ENCODE results near the gene PXDN. TPM values are rescaled to one million over a fixed set of nuclear protein-coding genes. Genes with fewer than 3 reads are reported as not detected.

PXDN gene
- total RNA-seq, 1 donor from 2014 or later, result 36.3 TPM

DNA sequence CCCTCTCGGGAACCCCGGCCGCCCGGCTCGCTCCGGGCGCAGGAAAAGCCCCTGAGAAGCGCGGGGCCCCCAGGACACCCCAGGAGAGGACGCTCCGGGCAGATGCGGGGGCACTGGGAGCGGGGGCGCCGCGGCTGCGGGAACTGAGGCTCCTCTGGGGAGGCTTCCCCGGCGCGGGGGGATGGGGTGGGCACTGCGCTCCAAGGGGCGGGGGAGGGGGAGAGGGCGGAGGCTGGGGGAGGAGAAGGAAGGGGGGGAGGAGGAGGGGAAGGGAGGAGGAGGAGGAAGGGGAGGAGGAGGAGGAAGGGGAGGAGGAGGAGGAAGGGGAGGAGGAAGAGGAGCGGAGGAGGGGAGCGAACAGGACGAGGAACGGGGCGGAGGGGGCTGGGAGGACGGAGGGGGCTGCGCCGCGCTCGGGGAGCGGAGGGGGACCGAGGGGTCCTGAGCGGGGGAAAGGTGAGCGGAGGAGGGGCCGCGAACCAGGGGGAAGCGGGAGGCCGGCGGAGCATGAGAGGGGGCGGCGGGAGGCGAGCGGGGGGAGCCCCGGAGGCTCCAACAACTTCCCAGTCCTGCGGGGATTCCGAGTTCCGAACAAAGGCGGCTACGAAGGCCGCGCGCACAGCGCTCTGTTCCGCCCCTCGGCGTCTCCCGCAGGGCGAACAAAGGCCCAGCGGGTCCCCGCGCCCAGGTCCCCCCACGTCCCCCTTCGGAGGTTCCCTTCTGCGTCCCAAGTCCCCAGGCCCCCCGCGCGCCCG is 742 bp downstream of the PXDN start:
- ATAC-seq (peak; percentile 16 to 53), DNase-seq (peak; percentile 44)
- intact Hi-C loops (cut with DNase I), result no loop called here
- Histone ChIP-seq H3K27me3 (ENCODE audit: low read depth) (peaks cover 22% of the 10 kb centered on the region), H3K4me3 (peak overlapping the region; percentile 68), H3K36me3 (no peaks in the 10 kb centered on the region), H3K4me1 (peaks cover 29% of the 10 kb centered on the region), H3K27ac (peak overlapping the region; percentile 83), H3K9me3 (no peaks in the 10 kb centered on the region)
- TF ChIP-seq, protein P1, sequence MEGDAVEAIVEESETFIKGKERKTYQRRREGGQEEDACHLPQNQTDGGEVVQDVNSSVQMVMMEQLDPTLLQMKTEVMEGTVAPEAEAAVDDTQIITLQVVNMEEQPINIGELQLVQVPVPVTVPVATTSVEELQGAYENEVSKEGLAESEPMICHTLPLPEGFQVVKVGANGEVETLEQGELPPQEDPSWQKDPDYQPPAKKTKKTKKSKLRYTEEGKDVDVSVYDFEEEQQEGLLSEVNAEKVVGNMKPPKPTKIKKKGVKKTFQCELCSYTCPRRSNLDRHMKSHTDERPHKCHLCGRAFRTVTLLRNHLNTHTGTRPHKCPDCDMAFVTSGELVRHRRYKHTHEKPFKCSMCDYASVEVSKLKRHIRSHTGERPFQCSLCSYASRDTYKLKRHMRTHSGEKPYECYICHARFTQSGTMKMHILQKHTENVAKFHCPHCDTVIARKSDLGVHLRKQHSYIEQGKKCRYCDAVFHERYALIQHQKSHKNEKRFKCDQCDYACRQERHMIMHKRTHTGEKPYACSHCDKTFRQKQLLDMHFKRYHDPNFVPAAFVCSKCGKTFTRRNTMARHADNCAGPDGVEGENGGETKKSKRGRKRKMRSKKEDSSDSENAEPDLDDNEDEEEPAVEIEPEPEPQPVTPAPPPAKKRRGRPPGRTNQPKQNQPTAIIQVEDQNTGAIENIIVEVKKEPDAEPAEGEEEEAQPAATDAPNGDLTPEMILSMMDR (IDR thresholded peaks at IDR 0.05), result no peak

DNA sequence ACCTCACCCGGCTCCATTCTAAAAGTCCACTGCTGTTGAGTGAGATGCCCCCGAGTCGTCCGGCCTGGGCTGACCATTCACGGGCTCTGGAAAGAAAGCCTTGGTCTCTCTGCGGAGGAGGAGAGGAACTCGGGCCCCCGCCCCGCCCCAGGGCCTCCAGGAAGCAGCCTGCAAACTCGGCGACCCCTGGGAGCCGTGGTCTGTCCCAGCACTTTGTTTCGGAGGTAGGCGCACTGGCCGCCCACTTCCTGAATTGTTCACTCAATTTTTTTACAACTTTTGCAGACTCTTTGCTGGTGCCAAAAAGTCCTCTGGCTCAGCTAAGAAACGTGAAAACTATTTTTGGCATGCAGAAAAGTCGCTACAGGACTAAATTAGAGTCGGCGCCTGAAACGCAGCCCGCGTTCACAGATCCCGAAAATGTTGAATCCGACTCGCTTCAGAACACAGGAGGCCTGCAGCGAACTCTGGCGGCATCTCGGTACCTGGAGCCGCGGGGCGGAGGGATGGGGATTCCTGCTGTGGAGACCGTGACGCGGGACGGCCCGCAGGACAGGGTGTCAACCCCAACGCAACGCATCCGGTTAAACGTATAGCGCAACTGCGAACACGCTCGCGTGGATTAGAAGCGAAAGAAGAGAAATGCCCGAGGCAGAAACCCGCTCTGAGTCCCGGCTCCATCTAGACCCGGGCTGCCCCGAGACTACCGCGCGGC is 1.5 kb downstream of the PXDN start:
- Histone ChIP-seq H3K9me3 (no peaks in the 10 kb centered on the region), H3K4me1 (peaks cover 29% of the 10 kb centered on the region), H3K27me3 (ENCODE audit: low read depth) (peaks cover 22% of the 10 kb centered on the region), H3K27ac (peak overlapping the region; percentile 83), H3K36me3 (no peaks in the 10 kb centered on the region), H3K4me3 (peak overlapping the region; percentile 68)
- TF ChIP-seq, protein P1 (IDR thresholded peaks at IDR 0.05), result peak; percentile 61
- DNase-seq, result peak; percentile 76
- ATAC-seq, result peak; percentile 71 to 86
- intact Hi-C loops (cut with DNase I), result no loop called here

DNA sequence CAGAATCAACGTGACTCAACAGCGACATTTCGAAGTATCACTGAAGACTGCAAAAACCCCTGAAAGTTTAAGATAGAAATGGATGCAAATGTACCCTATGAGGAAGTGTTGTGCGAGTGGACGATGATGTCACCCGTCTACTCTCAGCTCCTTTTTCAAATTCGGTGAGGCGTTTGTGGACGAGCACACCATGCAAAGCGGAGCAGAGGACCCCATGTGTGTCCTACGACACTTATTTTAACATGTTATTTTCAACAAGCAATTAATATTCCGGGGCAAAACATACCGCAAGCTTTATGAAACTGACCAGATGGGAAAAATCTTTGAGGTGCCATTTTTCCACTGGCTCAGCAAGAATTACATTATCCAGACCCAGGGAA is 2.0 kb downstream of the PXDN start:
- no peaks in the 10 kb centered on the region for H3K9me3 ChIP-seq
- no peaks in the 10 kb centered on the region for H3K36me3 ChIP-seq
- H3K4me1 ChIP-seq, result peaks cover 29% of the 10 kb centered on the region
- intact Hi-C loops (cut with DNase I), result no loop called here
- peak overlapping the region; percentile 83 for H3K27ac ChIP-seq
- peaks cover 22% of the 10 kb centered on the region for H3K27me3 ChIP-seq (ENCODE audit: low read depth)
- TF ChIP-seq, protein P1 (IDR thresholded peaks at IDR 0.05), result no peak
- no peak for DNase-seq
- ATAC-seq, result no peak
- H3K4me3 ChIP-seq, result peak overlapping the region; percentile 68

DNA sequence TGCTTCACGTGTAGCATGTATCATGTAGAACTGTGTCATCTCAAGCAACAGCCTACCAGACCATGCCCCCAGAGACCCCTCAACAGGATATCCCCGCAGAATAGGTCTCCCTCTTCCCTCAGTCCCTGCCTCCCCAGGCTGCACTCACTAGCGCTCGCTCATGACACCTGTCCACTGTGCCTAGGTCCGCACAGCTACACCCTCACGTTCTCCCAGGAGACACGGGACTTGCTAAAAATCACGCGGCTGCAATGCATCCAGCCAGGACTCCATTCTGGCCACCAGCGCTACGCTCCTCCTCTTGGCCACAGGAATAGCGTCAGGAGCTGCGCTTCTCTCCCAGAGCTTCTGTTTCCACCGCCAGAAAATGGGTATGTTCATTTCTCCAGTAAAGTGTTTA is 2.5 kb downstream of the PXDN start:
- Histone ChIP-seq H3K4me1 (peaks cover 30% of the 10 kb centered on the region), H3K27ac (no peak overlapping the region), H3K9me3 (no peaks in the 10 kb centered on the region), H3K36me3 (no peaks in the 10 kb centered on the region), H3K4me3 (no peak overlapping the region), H3K27me3 (ENCODE audit: low read depth) (peaks cover 22% of the 10 kb centered on the region)
- TF ChIP-seq, protein P1 (IDR thresholded peaks at IDR 0.05), result no peak
- intact Hi-C loops (cut with DNase I), result no loop called here
- ATAC-seq, result no peak
- peak; percentile 14 for DNase-seq

DNA sequence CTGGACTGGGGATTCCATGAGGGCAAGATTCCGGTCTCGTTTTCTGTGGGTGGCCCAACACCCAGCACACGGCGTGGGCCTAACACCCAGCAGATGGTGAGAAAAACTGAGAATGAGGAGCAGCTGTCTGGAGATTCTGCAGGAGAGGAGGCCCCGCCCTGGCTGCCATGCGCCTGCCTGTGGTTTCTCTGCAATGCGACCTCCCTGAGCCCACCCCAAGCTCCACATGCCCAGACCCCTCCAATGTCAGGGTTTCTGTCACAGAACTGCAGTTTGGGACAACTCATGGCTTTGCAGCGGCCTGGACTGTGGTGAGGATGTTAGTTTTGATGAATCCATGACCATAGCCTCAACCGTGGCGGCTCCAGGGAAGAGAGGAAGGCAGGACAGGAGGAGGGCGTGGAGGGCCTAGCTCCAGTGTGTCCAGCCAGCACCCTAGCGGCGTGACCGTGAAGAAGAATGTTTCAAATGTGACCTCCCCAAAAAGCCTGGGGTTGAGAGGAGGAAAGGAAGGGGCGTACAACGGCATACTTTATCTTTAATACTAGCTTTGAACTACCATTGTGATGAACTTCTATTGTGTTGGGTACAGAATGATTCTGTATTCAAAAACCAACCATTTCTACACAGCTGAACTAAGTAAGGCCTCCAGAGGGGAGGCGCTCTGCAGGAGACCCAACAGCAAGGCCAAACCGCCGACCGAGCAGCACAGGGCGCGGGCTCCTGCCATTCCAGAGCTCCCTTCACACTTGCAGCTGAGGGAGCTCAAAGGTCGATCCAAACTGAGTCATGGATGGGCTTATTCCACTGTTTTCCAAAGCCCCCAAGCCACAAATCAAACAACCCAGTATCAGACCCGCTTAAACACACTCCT is 3.4 kb downstream of the PXDN start:
- H3K27me3 ChIP-seq (ENCODE audit: low read depth), result peaks cover 22% of the 10 kb centered on the region
- H3K9me3 ChIP-seq, result no peaks in the 10 kb centered on the region
- no peak overlapping the region for H3K4me3 ChIP-seq
- TF ChIP-seq, protein P1 (IDR thresholded peaks at IDR 0.05), result no peak
- H3K27ac ChIP-seq, result no peak overlapping the region
- intact Hi-C loops (cut with DNase I), result no loop called here
- peaks cover 34% of the 10 kb centered on the region for H3K4me1 ChIP-seq
- no peaks in the 10 kb centered on the region for H3K36me3 ChIP-seq
- DNase-seq (peak; percentile 28), ATAC-seq (no peak)

All from lower lobe of right lung (tissue), 2 donors.